CD1c-positive myeloid dendritic cell (primary cell): ENCODE data around the gene NME7.
"Not testable (repeated sequence)": the region's sequence is repeated elsewhere in the genome, so short reads cannot be mapped to it uniquely, and the experiment has no call there.

Experiments used
- DNase-seq: peaks from one replicate; pipeline ENCODE4 v3.0.0-alpha.2; 2016; ENCODE audit errors: extremely low spot score

Gene NME7

DNA sequence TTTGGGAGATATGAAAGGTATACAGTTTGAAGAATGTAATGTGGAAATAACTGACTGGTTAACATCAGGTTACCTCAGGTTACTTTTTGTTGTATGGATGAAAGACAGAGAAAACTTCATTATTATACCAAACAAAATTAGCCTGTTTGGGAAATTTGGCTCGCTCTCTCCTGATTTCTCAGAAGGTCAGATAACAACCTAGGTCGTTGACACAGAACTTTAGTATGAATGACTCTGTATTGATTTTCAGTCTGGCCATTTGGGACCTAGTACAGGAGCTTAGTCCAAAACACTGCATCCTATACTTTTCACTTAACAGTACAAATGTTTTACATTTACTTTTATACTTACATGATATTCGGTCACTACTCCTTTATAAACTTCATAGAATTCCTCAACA is 132.8 kb downstream of the NME7 start:
- DNase-seq: no peak

DNA sequence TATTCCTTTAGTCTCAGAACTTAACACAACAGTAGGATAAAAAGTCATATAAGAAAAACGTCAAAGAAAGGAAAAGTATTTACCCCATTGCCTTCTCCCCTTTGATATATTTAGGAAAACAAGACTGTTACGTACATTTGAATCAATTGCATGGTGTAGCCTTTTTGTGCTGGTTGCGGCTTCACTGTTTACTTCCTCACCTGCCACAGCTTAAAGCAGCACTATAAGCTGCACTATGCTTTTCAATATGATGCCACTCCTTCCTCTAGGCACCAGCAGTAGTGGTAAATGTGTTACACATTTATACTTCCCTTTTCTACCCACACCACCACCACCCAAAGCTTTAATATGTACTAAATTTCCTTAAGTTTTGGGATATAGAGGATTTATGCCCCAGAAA is 150.0 kb downstream of the NME7 start:
- peak; percentile 12 for DNase-seq

DNA sequence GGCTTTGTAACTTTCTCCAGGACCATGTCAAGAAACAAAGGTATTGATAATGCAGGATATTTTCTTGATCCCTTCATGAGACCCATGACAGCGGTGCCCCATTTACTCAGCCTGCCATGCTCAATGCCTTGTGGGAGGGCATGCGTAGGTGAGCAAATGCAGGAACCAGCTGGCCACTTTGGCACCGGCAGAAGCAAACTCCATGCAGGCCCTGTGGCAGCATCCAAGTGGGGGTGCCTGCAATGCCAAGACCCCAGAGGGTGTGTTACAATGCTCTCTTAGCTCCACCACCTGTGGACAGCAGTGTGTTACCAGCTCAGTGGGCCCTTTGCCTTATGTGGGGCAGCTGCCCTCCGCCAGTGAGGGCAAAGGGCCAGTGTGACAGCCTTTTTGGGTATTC is 153.0 kb downstream of the NME7 start:
- DNase-seq: no peak

DNA sequence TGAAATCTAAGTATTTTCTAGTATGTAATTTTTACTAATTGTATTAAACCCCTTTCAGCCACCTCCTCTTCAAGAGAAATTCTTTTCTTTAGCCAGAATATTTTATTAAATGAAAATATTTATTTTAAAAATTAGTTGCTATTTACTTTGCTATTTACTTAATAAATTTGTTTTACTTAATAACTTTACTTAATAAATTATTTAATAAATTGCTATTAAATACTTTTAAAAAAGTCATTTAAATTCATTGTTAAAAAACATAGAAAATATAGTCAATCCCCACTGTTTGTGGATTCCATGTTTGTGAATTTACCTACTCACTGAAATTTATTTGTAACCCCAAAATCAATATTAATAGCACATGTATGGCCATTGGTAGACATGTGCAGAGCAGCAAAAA is 155.5 kb downstream of the NME7 start:
- DNase-seq: no peak

DNA sequence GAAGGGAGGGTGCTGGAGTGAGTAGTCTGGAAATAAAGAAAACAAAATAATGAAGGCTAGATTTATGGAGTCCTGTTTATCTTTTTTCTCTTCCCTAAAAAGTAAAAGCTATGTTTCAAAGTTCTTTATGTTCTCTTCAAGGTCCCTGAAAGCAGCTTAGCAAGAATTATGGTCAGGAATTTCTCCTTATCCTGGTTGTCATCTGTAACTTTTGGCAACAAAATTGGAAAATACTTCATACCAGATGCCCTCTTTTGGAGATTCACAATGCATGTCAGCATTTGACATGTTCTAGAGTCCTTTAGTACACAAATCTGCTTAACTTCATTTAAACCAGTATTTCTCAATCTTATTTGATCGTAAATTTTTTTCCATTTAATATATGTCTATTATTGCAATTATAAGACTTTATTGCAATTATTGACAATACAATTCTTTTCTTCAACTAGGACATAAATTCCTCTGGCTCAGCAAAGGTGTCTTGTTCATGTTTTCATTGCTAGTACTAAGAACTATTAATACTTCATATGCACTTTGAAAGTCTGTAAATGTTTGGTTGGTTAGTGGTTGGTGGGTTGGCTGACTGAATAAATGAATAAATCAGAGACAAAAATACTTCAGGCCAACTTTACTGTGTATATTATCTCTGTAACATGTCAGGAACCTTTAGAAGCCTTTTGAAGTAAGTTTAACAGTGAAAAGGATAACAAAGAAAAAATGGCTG is 159.6 kb downstream of the NME7 start:
- DNase-seq: no peak

DNA sequence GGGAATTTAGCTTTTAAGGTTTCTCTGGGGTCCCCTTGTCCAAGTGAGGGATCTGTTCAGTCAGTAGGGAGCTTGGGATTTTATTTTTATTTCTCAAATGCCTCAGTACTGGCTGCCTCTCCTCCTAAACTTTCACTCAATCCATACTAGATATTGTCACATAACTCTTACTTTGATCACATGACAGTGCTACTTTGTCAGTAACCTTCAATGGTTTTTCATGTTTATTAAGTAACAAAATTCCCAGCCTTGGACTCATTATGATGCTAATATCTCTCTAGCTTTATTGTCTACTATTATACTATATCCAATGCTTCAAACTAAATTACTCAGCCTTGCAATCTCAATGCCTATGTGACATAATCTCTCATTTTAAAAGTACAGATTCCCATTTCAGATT is 163.4 kb downstream of the NME7 start:
- DNase-seq: no peak

DNA sequence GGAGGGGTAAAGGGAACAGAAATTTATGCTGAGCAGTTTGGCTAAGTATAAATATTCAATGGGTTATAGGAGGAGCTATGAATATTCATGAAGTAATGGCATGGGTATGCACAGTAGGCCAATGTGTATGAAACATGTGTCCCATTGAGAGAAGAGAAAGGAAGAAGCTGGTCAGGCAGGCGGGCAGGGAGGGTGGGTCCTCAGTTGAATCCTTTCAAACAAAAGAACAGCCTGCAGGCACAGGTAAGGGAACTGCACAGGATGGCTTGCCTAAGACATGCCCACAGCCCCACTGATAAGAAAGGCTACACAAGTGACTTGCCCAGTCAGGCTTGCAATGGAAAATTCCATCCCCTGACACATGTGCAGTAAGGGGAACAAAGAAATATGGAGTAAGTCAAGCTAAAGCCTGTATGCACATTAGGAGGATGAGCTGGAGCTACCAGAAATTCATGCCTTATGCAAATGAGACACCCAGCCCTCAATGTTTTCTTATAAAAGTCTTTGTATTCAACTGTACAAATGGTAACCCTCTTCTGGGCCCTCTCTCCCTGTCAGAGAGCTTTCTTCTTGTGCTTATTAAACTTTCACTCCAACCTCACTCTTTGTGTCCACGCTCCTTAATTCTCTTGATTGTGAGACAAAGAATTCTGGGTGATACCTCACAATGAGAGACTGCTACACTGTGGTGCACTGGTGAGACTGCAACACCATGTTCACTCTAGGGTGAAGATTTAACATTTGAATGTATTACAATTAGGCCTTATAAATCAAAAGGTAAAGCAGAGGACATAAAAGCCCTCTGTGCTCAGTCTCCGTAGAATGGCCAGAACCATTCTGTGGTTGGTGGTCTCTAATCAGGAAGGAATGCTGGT is 164.6 kb downstream of the NME7 start:
- DNase-seq: no peak

DNA sequence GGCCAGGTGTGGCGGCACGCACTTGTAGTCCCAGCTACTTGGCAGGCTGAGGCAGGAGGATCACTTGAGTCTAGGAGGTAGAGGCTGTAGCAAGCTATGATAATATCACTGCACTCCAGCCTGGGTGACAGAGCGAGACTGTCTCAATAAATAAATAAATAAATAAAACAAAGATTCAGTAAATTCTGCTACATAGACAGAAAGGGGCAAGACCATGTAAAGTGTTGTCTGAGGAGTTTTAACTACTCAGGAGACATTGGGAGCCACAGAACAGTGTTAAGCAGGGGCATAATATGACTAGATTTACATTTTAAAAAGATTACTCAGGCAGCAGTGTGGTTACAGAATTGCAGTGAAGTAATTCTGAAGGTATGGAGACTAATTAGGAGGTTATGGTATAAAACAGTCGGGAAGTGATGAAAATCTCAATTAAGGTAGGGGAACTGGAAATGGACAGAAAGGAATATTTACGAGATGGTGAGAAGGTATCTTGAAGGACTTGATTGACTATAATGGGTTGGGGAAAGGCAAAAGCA is 166.4 kb downstream of the NME7 start:
- DNase-seq: no peak

DNA sequence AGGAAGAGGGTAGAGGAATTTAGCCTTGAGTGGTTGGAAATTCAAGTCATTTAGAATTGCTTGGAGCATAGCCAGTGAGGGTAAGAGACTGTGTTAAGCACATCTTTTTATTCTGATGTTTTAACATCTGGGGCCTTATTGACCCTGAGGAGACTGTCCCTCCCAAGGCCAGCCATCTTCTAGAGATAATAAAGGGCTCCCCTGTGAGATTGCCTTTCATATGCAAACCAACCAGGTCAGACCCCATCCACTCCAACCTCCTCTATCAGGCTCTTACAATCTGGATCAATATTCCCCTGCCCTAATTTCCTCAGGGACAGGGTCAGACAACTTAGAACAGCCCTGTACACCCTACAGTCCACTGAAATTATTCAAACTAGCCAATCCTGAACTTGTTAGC is 167.3 kb downstream of the NME7 start:
- DNase-seq: no peak

DNA sequence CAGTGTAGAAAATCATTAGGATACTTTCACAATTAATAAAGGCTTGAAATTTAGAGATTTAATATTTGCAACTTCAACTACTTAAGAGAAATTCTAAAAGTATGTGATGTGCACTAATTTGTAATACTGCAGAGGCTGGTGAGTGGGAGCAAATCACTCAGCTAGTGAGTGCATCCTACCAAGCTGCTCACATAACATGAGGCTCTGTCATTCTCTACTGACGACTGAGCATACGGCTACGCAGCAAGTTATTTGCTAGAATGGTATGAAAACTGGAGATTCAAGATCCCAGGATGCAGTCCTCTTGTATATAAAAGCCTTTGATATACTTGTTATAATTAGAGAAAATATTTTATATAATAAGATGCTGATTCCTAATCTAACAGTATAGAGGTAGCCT is 171.0 kb downstream of the NME7 start:
- DNase-seq: no peak

DNA sequence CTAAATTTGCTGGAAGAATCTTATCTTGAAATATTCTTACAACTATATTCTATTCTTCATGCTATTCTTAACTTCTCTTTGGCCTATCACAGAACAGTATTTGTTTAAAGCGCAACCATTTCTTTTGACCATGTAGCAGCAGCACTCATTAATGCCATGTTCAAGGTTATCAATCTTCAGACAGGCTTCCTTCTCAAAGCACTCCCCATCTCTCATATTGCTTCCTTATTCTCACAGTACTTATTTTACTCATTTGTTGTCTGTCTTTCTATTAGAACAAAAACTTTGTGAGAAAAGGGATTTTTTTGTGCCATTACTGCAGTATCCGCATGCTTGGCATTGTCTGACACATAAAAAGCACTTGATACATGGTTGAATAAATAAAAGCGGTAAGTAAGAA is 171.4 kb downstream of the NME7 start:
- DNase-seq: no peak

DNA sequence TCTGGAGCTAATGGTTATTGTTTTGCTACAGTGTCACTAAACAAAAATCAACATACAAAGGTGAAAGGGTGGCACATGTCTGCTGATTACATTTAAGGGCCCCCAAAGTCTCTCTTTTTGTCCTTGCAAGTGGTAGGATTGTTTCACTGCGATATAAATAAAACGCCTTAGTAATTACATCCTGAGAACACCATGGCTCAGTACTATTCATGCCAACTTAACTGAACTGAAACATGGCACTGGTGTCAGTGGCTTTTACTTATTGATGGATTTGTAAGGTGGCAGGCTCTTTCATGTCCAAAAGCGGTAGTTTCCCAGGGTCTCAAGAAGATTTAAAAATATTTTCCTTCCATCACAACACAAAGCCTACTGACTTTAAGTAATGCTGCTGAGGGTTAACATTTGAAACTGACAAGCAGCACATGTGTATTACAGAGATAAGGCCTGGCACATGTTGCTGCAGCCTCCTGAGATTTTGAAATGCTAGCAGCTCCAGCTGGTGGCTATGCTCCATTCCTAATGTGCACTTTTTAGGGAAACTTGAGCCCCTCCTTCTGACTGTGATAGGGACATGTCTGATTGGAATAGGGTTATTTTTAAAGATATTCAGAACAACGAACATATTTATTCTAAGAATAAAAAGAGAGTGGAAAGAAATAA is 174.3 kb downstream of the NME7 start:
- DNase-seq: no peak

DNA sequence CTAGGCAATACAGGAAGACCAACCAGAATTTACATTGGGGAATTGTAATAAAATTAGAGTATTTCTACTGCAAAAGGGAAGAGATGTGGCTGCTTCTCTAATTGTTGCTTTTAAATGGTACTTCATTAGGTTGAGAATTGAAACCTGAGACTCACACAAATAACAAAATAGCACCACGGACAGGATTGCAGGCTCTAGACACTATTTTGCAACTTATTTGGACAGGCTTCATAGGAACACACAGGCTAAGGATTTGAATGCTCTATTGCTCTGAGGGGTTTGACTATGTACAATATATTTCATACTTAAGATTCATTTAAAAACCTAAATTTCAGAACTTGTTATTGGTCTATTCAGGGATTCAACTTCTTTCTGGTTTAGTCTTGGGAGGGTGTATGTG is 181.5 kb downstream of the NME7 start:
- DNase-seq: no peak

DNA sequence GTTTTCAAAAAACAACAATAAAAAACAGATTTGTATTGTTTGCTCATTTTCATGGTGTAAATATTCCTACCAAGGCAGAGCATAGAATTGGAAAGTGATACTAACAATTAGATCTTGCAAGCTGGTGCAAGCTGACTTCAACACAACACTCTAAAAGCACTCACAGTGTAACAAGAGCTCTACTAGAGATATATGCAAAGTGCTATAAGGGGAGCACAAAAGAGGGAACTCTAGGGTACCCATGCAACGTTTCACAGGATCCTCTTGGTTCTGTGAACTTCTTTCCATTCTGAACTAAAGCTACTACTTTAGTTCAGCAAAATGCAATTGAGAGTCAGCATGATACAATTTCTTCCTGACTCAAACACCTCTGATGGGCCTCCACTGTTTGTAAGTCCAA is 182.8 kb downstream of the NME7 start:
- no peak for DNase-seq

DNA sequence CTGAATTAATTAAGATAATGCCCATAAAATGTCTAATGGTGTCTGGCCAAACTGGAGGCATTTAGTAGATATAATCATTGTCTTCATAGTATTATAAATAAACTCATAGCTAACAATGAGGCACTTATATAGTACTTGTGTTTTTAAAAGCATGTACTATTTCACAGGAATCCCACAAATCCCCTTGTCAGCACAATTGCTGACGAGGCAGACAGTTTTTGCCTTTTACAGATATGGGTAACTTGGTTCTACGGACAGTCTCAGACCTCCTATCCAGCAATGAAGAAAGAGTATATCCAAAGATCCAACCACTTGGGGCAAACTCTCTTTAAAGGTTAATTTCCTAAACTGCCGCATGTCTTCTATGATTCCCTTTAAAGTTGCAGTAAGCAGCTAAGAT is 187.4 kb downstream of the NME7 start:
- DNase-seq: no peak

DNA sequence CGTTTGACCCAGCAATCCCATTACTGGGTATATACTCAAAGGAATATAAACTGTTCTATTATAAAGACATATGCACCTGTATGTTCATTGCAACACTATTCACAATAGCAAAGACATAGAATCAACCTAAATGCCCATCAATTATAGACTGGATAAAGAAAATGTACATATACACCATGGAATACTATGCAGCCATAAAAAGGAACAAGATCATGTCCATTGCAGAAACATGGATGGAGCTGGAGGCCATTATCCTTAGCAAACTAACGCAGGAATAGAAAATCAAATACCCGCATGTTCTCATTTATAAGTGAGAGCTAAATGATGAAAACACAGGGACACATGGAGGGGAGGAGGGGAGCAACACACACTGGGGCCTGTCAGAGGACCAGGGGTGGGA is 188.2 kb downstream of the NME7 start:
- DNase-seq: not testable (repeated sequence)

DNA sequence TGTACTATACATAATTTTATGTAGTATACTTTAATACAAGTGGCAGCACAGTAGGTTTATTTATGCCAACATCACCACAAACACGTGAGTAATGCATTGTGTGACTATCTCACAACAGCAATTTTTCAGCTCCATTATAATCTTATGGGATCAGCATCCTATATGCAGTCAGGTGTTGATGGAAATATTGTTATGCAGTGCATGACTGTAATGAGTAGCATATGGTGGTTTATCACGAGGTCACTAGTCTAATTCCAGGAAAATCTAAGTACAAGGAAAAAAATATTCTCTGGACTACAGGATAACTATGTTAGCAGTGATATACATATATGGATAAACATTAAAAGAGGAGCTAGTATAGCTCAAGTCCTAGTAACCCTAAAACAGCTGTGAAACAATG is 192.1 kb downstream of the NME7 start:
- no peak for DNase-seq

DNA sequence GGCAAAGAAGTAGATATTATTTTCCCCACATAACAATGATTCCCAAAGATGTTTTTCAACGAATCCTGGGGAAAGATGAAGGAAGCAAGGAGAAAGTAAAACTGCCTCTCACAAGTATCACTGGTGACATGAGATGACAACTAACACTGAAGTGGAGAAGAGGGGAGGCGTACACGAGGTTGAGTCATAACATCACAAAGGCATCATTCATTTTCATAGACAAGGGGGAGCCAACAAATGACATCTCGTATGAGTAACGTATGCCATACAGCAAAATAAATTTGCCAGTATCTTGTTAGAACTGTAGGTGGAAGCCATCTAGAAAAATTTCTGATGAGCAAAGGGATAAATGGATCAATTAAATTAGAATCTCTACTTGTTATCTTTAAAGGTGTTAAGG is 204.5 kb downstream of the NME7 start:
- no peak for DNase-seq

DNA sequence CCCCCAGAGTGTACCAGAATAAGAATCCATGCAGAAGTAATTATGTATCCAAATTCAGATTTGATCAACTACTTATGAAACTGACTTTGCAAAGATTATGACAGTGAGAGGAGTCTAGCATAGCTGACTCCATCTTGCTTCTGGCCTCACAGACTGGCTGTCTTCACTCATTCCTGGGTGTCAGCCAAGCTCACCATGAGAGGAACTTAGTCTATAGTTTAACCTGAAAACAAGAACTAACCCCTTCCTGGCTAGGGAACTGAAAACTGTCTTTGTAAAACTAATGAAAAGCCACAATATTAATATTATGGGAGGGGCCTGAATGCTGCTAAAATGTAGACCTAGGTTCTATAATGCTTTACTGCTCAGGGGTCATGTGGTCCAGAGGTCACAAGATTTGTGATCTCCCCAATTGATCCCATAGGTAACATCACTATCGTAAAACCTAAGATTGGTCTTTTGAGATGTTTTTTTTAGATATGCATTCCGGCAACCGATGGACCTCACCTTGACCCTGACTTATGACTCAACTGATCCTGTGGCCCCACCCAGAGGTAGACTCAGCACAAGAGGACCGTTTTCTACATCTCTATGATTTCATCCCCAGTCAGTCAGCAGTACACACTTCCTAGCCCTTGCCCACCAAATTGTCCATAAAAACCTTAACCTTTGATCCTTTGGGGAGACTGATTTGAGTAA is 206.0 kb downstream of the NME7 start:
- peak; percentile 76 for DNase-seq

DNA sequence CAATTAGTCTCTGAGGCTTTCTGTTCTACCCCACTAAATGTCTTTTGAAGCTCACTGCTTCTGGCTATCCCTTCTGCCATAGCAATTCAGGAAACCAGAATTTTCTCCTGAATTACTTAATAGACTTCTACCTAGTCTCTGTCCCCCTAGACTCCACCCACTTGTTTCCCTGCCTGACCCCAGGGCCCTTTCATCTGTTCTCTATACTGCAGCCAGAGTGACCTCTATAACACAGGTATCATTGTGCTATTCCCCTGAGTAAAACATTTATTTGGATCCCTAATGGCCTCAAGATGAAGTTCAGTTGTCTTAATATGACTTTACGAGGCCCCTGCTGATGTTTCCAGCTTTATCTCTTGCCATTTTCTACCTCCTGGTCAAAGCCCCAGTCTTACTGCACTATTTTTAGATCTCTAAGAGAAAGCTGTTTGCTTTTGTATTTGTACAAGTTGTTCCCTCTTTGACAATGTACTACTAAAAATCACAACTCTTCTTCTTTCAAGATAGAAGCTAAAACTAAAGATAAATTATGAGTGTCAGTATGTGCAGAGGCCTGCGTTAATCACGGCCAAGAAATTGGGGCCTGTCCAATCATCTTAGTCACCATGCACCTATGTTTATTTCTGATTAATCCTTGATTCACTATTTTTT is 206.6 kb downstream of the NME7 start:
- no peak for DNase-seq

DNA sequence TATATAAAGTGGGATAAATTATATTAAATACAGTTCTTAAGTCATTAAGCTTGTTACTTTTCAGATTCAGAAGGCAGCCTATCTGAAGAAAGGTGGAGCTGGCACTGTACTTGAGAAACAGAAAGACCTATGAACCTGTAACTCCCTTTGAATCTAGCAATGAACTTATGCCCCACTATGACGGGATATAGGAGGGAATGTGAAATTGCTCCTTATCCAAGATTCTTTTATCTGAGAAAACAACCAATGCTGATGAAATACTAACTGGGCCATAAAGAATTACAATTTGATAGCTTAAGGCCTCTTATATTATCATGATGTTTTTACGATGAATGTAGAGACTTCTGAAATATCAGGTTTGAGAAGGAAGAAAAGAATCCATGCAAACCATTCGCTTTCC is 211.0 kb downstream of the NME7 start:
- no peak for DNase-seq
